ENCODE results near the gene PCDH9.

The PCDH9 gene

GRCh38 chr13:67096418-67096817 is 133.7 kb downstream of the PCDH9 start:
- no peak for DNase-seq (ENCODE audit: low spot score)
- TF ChIP-seq CTCF (IDR thresholded peaks at IDR 0.05; ENCODE audit: extremely low read depth, missing control alignments) = no peak

GRCh38 chr13:67095621-67096020 is 134.5 kb downstream of the PCDH9 start:
- no peak for DNase-seq (ENCODE audit: low spot score)
- no peak for TF ChIP-seq CTCF (IDR thresholded peaks at IDR 0.05; ENCODE audit: extremely low read depth, missing control alignments)

GRCh38 chr13:67094952-67095351 is 135.2 kb downstream of the PCDH9 start:
- no peak for DNase-seq (ENCODE audit: low spot score)
- no peak for TF ChIP-seq CTCF (IDR thresholded peaks at IDR 0.05; ENCODE audit: extremely low read depth, missing control alignments)

GRCh38 chr13:67094078-67094477 is 136.1 kb downstream of the PCDH9 start:
- no peak for DNase-seq (ENCODE audit: low spot score)
- no peak for TF ChIP-seq CTCF (IDR thresholded peaks at IDR 0.05; ENCODE audit: extremely low read depth, missing control alignments)

- no peak for DNase-seq (ENCODE audit: low spot score)
- TF ChIP-seq CTCF (IDR thresholded peaks at IDR 0.05; ENCODE audit: extremely low read depth, missing control alignments) = no peak
These were observed 138.5 kb downstream of the PCDH9 start for GRCh38 chr13:67091603-67092002.

- DNase-seq (ENCODE audit: low spot score) = no peak
- TF ChIP-seq CTCF (IDR thresholded peaks at IDR 0.05; ENCODE audit: extremely low read depth, missing control alignments) = no peak
These were observed 139.3 kb downstream of the PCDH9 start for GRCh38 chr13:67090856-67091255.

- no peak for DNase-seq (ENCODE audit: low spot score)
- TF ChIP-seq CTCF (IDR thresholded peaks at IDR 0.05; ENCODE audit: extremely low read depth, missing control alignments) = no peak
These were observed 142.6 kb downstream of the PCDH9 start for GRCh38 chr13:67087527-67087926.

Data from GM20000 (cell line).